ENCODE measurements around the gene TFB2M.

The TFB2M gene

GRCh38 chr1:246528933-246529731 is 36.9 kb downstream of the TFB2M start:
- no peak overlapping the region for H3K27ac Mint-ChIP-seq
- H3K27me3 Mint-ChIP-seq: no peaks in the 10 kb centered on the region
- peaks cover 10 to 16% of the 10 kb centered on the region in 2 donors for H3K4me1 Mint-ChIP-seq (ENCODE audit: low read depth in 2 of 2)
- no peaks in the 10 kb centered on the region for H3K9me3 Mint-ChIP-seq
- H3K4me3 Mint-ChIP-seq: no peak overlapping the region
- DNase-seq: no peak
- no peaks in the 10 kb centered on the region for H3K36me3 Mint-ChIP-seq (ENCODE audit: insufficient read depth)
- ATAC-seq (replicated peaks): no peak

DNA sequence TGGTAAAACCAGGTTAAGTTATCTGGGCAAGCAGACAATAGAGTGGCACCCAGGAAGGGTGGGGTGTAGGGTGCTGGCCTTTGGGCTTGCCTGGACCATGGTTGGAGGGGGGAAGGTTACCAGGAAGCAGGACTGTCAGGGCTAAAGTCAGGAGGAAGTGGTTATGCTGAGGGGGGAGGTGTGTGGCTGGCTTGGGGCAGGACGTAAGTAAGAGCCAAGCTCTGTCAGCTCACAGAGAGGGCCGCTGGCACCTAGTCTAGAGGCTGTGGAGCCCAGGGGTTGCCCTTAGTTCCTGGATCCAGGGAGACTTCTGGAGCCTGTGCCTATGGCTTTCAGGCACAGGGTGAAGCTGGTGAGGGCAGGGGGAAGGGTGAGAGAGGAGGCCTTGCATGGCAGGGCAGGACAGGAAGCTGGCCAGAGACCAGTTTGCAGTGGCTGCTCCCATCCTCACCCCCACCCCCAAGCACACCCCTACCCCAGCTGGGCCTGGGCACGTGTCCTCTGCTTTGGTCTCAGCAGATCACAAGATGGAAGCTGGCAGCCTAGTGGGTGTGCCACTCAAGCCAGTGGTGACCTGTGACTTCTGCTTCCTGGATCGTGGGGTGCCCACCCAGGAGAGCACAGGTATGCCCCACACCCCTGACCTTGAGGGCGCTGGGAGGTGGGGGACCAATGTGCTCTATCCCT is 38.5 kb downstream of the TFB2M start:
- H3K27me3 Mint-ChIP-seq: no peaks in the 10 kb centered on the region
- no peaks in the 10 kb centered on the region for H3K36me3 Mint-ChIP-seq (ENCODE audit: insufficient read depth)
- DNase-seq: no peak
- no peak for ATAC-seq (replicated peaks)
- peaks cover 10 to 16% of the 10 kb centered on the region in 2 donors for H3K4me1 Mint-ChIP-seq (ENCODE audit: low read depth in 2 of 2)
- H3K27ac Mint-ChIP-seq: peak overlapping the region; percentile 82 to 88
- H3K9me3 Mint-ChIP-seq: no peaks in the 10 kb centered on the region
- H3K4me3 Mint-ChIP-seq: peak overlapping the region in 1 of 2 donors; percentile 64

DNA sequence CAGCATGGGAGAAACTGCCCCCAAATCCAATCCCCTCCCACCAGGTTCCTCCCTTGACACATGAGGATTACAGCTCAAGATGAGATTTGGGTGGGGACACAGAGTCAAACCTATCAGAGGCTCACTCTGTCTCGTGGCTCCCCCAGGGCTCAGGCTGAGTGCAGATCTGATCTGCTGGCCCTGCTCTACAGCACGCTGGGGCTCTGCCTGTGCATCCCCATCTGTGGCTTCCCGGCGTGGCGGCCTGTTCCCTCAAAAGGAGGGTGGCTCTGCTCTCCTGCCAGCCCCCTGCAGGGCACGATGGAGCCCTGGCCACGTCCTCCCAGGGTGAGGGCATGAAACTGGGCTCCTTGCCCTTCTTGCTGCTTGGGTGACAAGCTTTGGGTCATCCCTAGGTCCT is 39.1 kb downstream of the TFB2M start:
- no peaks in the 10 kb centered on the region for H3K36me3 Mint-ChIP-seq (ENCODE audit: insufficient read depth)
- ATAC-seq (replicated peaks): no peak
- H3K27ac Mint-ChIP-seq: peak overlapping the region; percentile 82 to 88
- DNase-seq: no peak
- no peaks in the 10 kb centered on the region for H3K27me3 Mint-ChIP-seq
- H3K4me1 Mint-ChIP-seq (ENCODE audit: low read depth in 2 of 2): peaks cover 10 to 16% of the 10 kb centered on the region in 2 donors
- no peaks in the 10 kb centered on the region for H3K9me3 Mint-ChIP-seq
- peak overlapping the region in 1 of 2 donors; percentile 64 for H3K4me3 Mint-ChIP-seq

- peaks cover 10 to 16% of the 10 kb centered on the region in 2 donors for H3K4me1 Mint-ChIP-seq (ENCODE audit: low read depth in 2 of 2)
- H3K9me3 Mint-ChIP-seq: no peaks in the 10 kb centered on the region
- DNase-seq (no peak), ATAC-seq (replicated peaks) (no peak)
- H3K27ac Mint-ChIP-seq: peak overlapping the region; percentile 7 to 82
- H3K27me3 Mint-ChIP-seq: no peaks in the 10 kb centered on the region
- no peak overlapping the region for H3K4me3 Mint-ChIP-seq
- H3K36me3 Mint-ChIP-seq (ENCODE audit: insufficient read depth): no peaks in the 10 kb centered on the region
These were observed 39.7 kb downstream of the TFB2M start for GRCh38 chr1:246526380-246526779.

- ATAC-seq (replicated peaks) (no peak), DNase-seq (no peak)
- no peak overlapping the region for H3K27ac Mint-ChIP-seq
- H3K36me3 Mint-ChIP-seq (ENCODE audit: insufficient read depth): no peaks in the 10 kb centered on the region
- no peaks in the 10 kb centered on the region for H3K4me1 Mint-ChIP-seq (ENCODE audit: low read depth in 2 of 2)
- no peaks in the 10 kb centered on the region for H3K9me3 Mint-ChIP-seq
- no peaks in the 10 kb centered on the region for H3K27me3 Mint-ChIP-seq
- H3K4me3 Mint-ChIP-seq: no peak overlapping the region
These were observed 46.5 kb downstream of the TFB2M start for GRCh38 chr1:246519514-246519913.

- no peaks in the 10 kb centered on the region for H3K36me3 Mint-ChIP-seq (ENCODE audit: insufficient read depth)
- no peaks in the 10 kb centered on the region for H3K4me1 Mint-ChIP-seq (ENCODE audit: low read depth in 2 of 2)
- H3K4me3 Mint-ChIP-seq: no peak overlapping the region
- no peak overlapping the region for H3K27ac Mint-ChIP-seq
- H3K27me3 Mint-ChIP-seq: no peaks in the 10 kb centered on the region
- DNase-seq: no peak
- no peak for ATAC-seq (replicated peaks)
- H3K9me3 Mint-ChIP-seq: no peaks in the 10 kb centered on the region
These were observed 47.4 kb downstream of the TFB2M start for GRCh38 chr1:246518456-246519205.

- Mint-ChIP-seq H3K9me3 (no peaks in the 10 kb centered on the region), H3K4me3 (no peak overlapping the region), H3K27ac (no peak overlapping the region)
These were observed 48.7 kb downstream of the TFB2M start for GRCh38 chr1:246517391-246517790.

DNA sequence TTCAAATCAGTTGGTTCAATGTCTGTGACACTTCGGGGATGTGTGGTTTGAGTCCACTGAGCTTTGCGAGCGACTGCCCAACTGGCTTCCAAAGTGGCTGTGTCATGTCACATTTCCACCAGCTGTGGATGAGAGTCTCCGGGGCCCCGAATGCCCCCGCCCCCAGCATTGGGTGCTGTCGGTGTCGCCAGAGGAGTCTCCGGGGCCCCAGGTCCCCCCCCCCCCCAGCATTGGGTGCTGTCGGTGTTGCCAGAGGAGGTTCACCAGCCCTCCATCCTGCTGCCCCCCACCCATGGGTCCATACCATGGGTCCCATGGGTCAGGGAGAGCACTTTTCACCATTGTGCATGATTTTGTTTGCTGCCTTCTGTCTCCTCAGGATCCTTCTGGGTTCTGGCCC is 49.9 kb downstream of the TFB2M start:
- no peak for ATAC-seq (replicated peaks)
- Mint-ChIP-seq H3K27me3 (no peaks in the 10 kb centered on the region), H3K36me3 (ENCODE audit: insufficient read depth) (no peaks in the 10 kb centered on the region), H3K4me3 (no peak overlapping the region), H3K9me3 (no peaks in the 10 kb centered on the region), H3K27ac (no peak overlapping the region), H3K4me1 (ENCODE audit: low read depth in 2 of 2) (no peaks in the 10 kb centered on the region)
- no peak for DNase-seq

More at GRCh38 chr1:246517391-246517790, 48.7 kb downstream of the TFB2M start:
- Mint-ChIP-seq H3K4me1 (ENCODE audit: low read depth in 2 of 2) (no peaks in the 10 kb centered on the region), H3K36me3 (ENCODE audit: insufficient read depth) (no peaks in the 10 kb centered on the region), H3K27me3 (no peaks in the 10 kb centered on the region)
- ATAC-seq (replicated peaks) (no peak), DNase-seq (no peak)

DNA sequence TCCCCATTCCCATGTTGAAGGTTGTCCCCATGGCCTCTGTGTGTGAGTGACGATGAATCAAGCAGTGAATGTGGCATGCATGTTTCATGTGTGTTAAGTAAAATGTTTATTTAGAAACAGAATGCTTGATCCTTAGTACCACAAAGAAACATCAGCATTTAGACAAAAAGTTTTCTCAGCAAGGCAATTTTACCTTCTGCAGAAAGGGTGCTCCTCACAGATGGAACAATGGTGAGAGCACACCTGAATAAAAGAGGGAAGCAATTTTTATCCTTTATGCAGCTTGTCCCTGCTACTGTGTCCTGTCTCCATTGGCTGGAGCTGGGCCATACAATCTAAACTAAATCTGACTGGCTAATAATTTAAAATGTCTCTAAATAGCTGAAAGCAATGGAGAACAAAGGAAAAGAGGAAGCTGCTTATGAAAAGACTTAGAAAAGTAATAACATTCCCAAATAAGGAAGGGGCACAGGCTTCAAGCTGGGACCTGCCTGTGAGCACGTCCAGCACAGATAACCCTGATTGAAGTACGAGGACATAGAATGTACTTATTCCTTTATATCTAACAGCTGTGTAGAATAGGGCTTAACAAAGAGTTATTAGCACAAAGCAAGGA is 50.6 kb downstream of the TFB2M start:
- Mint-ChIP-seq H3K27me3 (no peaks in the 10 kb centered on the region), H3K4me1 (ENCODE audit: low read depth in 2 of 2) (no peaks in the 10 kb centered on the region), H3K27ac (no peak overlapping the region), H3K36me3 (ENCODE audit: insufficient read depth) (no peaks in the 10 kb centered on the region), H3K9me3 (no peaks in the 10 kb centered on the region), H3K4me3 (no peak overlapping the region)
- DNase-seq (no peak), ATAC-seq (replicated peaks) (no peak)

DNA sequence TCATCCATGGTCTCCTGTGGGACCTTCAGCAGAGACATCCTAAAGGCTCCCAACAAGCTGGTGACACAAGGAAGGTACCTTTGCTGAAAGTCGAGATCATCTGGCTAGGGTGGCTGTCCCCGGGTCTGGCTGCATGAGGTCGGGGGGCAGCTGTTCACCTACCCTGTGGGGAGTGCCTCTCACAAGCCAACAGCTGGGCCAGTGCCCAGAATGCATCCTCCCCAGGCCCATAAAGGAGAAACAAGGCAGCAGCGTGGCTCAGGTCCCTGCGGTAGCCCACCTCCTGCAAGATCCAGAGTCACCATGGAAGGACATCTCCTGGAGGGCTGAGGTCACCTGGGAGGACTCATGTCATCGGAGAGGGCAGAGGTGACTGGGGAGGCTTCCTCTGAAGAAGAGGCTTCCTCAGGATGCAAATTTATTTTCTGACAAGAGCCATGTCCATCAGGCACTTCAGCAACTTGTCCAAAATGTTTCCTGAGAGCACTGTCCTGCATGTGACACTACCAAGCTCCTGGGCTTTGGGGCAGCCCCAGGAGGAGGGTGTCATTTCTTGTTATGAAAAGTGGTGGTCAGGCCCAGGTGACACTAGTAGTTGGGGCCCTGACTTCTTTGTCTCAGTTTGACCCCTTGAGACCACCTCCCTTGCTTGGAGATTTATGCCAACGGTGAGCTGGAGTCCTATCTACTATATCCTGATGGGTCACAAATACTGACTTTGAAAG is 52.3 kb downstream of the TFB2M start:
- Mint-ChIP-seq H3K36me3 (ENCODE audit: insufficient read depth) (no peaks in the 10 kb centered on the region), H3K4me3 (peak overlapping the region; percentile 54 to 55), H3K27me3 (no peaks in the 10 kb centered on the region), H3K4me1 (ENCODE audit: low read depth in 2 of 2) (no peaks in the 10 kb centered on the region), H3K9me3 (no peaks in the 10 kb centered on the region), H3K27ac (peak overlapping the region in 1 of 2 donors; percentile 71)
- ATAC-seq (replicated peaks) (no peak), DNase-seq (no peak)

- Mint-ChIP-seq H3K27ac (no peak overlapping the region), H3K9me3 (no peaks in the 10 kb centered on the region), H3K4me1 (ENCODE audit: low read depth in 2 of 2) (peaks cover 0 to under 1% of the 10 kb centered on the region in 2 donors), H3K36me3 (ENCODE audit: insufficient read depth) (peaks cover 4% of the 10 kb centered on the region), H3K4me3 (no peak overlapping the region), H3K27me3 (no peaks in the 10 kb centered on the region)
- no peak for ATAC-seq (replicated peaks)
- no peak for DNase-seq
These were observed 53.0 kb downstream of the TFB2M start for GRCh38 chr1:246513041-246513440.

- no peak for DNase-seq
- H3K27me3 Mint-ChIP-seq: no peaks in the 10 kb centered on the region
- ATAC-seq (replicated peaks): no peak
- H3K9me3 Mint-ChIP-seq: no peaks in the 10 kb centered on the region
- H3K36me3 Mint-ChIP-seq (ENCODE audit: insufficient read depth): peaks cover 4% of the 10 kb centered on the region
- H3K27ac Mint-ChIP-seq: no peak overlapping the region
- no peak overlapping the region for H3K4me3 Mint-ChIP-seq
- H3K4me1 Mint-ChIP-seq (ENCODE audit: low read depth in 2 of 2): peaks cover 3 to 4% of the 10 kb centered on the region in 2 donors
These were observed 53.4 kb downstream of the TFB2M start for GRCh38 chr1:246512635-246513034.

DNA sequence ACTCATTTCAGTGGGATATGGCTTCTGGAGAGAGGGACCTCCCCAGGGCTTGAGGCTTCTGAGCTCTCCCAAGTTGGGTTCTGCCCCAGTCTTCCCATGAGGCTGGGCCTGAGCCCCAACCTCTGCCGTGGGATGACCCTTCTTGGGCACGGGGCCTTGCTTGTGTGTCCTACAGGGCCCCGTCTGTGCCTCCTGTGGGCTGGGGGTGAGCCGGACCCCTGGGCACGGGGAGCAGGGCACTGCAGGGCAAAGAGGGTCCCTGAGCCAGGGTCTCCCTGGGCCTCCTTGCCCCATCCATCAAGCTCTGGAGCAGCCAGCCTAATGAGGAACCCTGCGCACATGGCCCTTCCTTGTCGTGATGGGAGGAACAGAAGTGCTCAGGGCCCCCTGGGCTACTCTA is 53.8 kb downstream of the TFB2M start:
- H3K27me3 Mint-ChIP-seq: no peaks in the 10 kb centered on the region
- no peak overlapping the region for H3K4me3 Mint-ChIP-seq

More for the DNA sequence above, 53.8 kb downstream of the TFB2M start:
- ATAC-seq (replicated peaks): no peak
- peaks cover 5 to 7% of the 10 kb centered on the region in 2 donors for H3K4me1 Mint-ChIP-seq (ENCODE audit: low read depth in 2 of 2)
- no peak for DNase-seq
- no peaks in the 10 kb centered on the region for H3K9me3 Mint-ChIP-seq
- H3K27ac Mint-ChIP-seq: no peak overlapping the region
- peaks cover 4% of the 10 kb centered on the region for H3K36me3 Mint-ChIP-seq (ENCODE audit: insufficient read depth)

All from effector memory CD8-positive, alpha-beta T cell (primary cell).